Embryonic facial prominence (tissue), 1 donor: ENCODE measurements around the gene GJC1.
A peak's percentile ranks its signal among the peaks of the same experiment; 100 is the strongest.

Experiments
- DNase-seq: peaks from one replicate; pipeline ENCODE4 v3.0.0-alpha.2; 2016; ENCODE audit errors: extremely low spot score

Gene GJC1

DNA sequence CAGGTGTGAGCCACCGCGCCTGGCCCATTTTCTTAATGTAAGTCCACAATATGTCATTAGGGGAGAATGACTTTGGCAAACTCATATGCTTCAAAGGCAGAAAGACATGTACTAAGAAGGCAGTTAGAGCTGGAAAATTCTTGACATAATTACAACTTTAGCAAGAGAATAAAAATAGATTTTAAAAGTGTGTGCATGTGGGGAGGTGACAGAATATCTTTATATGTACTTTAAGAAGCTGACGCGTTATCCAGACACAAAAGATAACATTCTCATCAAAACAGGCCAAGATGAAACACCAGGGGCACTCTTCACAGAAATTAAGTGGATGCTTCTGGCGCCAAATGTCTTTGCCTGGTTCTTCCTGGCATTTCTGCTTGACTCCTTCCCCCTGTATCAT is 28.2 kb downstream of the GJC1 start:
- DNase-seq = no peak

DNA sequence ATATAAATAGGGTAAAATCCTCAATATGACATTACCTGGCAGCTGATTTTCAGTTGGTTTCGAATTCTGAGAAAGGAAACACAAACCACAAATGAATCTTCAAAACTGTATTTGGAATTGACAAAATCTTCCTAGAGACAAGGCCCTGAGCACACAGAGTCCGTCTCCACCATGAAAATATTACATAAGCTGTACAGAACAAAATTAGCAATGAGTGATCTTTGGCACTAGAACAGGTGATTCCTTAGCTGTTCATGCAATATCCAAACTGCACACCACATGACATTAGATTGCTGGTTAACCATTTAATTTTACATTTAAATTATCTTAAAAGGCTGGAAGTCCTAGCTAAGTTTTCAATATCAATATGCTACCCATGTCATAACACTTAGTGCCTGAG is 31.7 kb downstream of the GJC1 start:
- DNase-seq = no peak

DNA sequence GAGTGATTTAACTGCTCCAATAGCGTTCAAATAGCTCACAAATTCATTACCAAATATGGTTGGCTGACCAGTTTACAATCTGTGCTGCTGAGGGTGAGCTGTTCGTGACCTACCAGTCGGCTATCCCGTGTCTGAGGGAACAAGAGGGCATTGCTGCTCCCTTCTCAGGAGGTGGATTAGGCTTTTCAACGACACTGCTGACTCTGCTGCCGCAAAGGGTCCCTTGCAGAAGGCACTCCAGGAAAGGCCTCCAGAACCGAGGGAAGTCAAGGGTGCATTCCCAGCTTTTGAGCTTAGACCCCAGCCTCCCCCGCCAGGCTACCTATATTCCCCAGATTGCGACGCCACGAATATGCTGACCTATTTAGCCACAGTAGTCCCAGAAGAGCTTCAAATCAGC is 32.3 kb downstream of the GJC1 start:
- no peak for DNase-seq

DNA sequence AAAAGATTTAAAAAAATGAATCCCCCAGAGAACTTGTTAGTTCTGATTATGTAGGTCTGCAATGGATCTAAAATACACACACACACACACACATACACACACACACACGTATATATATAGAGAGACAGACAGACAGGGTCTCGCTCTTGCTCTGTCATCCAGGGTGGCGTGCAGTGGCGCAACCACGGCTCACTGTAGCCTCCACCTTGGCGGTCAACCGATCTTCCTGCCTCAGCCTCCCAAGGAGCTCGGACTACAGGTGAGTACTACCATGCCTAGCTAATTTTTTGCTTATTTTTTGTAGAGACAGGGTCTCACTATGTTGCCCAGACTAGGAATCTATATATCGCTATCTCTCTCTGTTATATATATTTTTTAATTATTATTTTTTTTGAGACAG is 33.4 kb downstream of the GJC1 start:
- no peak for DNase-seq

DNA sequence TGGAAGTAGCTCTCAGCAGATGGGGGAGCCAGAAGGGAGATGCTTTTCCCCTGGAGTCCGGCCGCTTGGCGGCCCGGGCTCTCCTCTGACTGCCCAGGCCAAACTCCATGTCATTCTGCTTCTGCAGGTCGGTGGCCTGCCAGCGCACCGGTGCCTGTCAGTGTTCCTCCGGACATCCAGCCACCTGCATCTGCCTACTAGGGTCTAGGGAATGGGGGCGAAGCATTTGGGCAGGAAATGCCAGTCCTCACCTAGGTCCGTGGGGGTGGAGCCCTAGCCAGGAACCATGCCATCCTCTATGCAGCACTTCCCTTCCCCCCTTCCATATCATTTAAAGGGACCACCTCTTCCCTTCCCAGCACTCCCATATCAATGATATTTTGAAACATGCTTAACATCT is 34.2 kb downstream of the GJC1 start:
- DNase-seq = no peak

DNA sequence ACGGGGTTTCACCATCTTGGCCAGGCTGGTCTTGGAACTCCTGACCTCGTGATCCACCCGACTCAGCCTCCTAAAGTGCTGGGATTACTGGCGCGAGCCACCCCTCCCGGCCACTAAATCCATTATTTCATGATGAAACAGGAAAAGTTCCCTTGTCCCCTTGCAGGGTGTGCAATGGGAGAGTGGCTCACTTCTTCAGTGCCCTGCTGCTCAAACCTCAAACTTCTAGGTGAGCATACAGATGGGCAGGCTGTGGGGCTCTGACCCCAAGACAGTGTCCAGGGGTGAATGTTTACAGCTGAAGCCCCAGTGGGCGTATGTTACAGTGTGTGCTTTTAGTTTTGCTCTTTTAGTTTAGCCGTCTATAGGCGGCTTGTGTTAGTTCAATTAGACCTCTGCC is 34.7 kb downstream of the GJC1 start:
- no peak for DNase-seq

DNA sequence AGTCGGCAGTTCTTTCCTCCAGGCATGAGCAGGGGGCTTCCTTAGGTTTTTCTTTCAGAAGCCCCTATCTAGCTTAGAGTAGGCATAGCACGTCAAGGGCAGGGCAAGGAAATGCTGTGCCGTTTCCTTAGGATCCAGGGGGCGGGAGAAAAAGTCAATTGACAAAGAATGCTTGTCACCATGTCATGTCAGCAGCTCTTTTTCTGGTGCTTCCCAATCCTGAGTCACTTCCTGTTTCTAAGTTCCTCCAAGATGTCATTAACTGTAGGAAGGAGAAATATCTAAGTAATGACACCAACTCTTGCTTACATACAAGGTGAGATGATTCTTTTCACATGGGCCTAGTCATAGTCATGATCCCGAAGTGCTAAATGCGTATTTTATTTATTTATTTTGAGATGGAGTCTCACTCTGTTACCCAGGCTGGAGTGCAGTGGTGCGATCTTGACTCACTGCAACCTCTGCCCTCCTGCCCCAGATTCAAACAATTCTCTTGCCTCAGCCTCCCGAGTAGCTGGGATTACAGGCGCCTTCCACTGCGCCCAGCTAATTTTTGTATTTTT is 35.2 kb downstream of the GJC1 start:
- no peak for DNase-seq

DNA sequence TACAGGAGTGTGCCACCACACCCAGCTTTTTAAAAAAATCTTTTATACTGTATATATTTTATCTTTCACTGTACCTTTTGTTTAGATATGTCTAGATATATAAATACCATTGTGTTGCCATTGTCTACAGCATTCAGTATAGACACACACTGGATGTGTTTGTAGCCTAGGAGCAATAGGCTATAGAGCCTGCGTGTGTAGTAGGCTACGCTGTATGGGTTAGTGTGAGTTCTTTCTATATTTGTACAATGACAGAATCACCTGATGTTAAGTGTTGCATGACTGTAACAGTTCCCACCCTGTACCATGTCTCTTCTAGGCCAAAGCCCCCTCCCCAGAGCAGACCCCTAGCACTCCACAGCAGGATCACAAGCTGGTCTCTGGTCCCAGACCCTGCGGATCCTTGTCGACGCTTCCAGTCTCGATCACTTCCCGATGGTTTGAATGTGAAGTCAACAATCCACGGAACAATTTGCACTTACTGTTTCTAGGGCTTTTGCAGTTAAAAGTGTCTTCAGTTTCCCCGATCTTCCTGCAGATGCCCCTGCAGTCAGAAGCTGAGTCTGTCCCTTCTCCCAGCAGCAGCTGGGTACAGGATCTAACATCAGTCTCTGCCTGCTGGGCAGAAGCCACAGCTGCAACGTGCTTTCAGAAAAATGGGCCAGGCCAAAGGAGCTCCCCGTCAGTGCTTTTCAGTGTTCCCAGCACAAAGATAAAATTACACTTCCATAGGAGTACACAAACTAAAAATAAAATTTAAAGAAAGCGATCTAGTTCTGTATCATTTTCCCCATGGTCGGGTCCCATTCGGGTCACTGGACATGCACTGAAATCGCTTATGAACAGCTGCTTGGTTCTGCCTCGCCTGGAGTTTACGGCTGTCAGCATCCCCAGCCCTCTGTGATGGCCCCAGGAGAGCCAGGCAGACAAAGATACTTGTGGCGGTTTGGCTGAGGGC is 35.9 kb downstream of the GJC1 start:
- no peak for DNase-seq

DNA sequence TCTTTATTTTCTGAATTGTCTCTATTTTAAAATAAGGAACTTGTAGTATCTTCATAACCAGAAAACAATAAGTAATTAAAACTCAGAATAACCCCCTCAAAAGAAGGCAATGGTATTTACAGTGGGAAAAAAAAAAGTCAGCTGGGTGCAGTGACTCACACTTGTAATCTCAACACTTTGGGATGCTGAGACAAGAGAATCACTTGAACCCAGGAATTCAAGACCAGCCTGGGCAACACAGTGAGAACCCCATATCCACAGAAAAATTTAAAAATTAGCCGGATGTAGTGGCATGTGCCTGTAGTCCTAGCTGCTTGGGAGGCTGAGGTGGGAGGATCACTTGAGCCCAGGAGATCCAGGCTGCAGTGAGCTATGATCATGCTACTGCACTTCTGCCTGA is 37.8 kb downstream of the GJC1 start:
- no peak for DNase-seq

DNA sequence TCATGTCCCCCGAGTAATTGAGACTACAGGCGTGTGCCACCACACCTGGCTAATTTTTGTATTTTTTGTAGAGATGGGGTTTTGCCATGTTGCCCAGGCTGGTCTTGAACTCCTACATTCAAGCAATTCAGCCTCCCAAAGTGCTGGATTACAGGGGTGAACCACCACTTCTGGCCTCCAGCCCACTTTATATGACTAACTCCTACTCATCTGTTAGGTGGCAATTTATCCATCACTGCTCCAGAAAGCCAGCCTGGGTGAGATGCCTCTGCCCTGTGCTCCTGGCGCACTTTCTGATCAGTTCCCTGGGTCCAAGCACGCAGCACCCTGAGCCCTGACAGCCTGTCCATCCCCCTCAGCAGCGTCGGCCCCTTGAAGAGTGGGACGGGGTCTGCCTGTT is 41.9 kb downstream of the GJC1 start:
- no peak for DNase-seq

DNA sequence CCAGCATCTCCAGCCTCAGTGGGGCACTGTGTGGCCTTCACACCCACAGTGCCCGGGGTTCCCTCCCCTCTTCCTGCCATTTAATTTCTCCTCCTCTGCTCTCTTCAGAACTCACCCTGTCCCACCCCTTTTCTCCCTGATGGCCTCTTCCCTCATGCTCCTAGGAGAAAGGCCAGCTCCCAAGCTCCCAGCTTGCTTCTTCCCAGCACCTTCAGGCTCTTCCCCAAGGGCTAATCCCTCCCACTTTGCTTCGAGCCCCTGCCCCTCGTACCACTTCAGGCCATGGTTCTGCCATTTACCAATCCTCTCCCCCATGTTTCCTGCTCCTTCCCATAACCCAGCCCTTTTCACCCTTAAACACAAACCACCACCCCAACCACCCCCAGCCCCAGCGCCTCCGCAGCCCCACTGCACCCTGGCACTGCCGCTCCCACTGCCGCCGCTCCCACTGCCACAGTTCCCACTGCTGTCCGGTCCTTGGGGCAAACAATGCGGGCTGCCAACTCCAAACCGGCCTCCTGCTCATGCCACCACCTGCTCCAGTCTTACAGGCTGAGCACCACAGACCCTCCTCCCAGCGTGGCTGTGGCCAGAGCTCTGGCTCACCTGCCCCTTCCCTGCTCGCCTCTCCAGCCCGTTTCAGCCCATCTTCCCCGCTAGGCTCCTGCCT is 42.7 kb downstream of the GJC1 start:
- DNase-seq = no peak

DNA sequence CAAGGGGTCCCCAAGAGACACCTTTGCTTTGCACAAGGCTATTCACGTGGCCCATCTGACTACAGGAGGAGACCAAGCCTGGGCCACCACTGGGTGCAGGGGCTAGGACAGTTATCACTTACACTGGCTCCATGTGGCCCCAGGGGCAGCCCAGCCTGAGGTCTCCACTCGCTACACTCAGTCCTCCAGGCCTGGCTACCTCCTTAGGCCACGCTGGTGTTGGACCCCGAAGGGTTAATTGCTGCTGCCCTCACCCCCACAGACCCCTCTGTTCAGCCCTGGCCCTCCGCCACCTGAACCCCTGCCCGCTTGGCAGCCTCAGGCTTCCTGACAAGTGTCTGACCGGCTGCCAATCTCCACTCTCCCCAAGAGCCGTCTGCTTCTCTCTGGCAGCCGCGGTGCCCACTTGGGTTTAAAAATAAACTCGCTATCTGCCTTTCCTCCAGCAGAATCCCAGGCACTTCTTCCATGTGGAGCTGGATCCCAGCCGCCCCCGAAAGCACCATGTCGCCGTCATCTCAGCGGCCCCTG is 43.5 kb downstream of the GJC1 start:
- DNase-seq = no peak

DNA sequence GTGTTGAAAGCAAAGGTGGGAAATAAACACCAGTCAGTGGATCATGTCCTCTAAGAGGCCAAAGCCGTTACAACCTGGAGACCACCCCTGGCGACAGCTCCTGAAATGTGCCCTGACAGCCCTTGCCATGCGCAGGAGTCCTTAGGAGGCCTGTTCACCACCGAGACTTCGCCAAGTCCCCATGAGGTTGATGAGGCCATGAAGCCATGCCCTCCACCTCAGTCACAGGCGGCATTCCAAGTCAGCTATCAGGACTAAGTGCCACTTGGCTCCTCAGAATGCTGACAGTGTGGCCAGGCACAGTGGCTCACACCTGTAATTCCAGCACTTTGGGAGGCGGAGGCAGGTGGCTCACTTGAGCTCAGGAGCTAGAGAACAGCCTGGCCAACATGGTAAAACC is 44.2 kb downstream of the GJC1 start:
- DNase-seq = no peak

DNA sequence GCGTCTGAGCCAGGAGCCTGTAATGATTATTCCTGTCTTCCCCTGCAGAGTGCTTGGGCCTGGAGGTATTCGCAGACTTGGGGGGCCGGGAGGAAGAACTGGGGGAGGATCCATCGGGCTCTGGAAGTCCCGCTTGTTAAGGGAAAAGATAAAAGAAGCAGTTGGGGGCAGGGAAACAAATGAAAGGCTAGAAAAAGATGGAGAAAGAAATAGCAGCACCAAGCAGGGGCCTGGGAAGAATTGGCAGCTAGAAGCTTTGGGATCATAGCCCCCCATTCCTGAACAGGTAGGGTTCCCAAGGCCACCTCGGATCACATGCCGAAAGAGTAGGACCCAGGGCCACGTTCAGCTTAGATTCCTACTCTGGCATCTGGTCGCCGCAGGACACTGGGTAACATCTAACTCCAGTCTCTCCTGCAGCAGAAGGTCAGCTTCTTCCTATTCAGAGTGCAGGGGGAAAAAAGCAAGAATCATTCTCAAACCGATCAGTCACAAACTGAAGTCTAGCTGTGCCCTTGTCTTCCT is 47.7 kb downstream of the GJC1 start:
- no peak for DNase-seq

DNA sequence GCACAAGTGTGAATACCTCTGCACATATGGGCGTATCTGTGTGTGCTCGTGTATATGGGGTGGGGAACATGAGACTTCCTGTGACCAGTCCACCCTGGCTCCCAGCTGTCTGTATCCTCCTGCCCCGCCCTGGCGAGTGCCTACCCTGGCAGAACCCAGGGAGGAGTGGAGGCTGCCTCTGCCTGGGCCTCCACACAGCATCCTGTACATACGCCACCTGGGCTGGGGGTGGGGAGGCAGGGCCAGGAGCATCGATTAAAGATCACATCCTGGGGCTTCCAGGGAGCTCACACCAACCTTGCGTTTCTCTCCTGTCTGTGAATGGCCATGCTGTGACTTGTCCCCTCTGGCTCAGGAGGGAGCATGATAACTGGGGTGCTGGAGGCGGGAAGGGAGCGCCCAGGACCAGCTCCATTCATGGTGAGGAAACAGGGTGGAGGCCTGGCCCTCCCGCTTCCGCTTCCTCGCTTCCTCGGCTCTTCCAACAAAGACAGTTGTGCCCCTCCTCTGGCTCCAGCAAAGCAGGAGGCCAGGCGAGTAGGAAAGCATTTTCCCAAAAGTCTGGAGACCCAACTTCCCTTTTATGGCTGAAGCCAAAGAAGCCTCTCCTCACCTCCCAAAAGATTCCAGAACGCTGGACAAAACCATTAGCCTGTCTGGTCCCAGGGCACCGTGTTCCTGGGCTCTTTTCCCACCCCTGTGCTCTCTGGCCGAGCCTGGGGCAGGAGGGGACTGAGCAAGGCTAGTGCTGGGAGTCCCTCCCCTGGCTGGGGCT is 48.3 kb downstream of the GJC1 start:
- no peak for DNase-seq

DNA sequence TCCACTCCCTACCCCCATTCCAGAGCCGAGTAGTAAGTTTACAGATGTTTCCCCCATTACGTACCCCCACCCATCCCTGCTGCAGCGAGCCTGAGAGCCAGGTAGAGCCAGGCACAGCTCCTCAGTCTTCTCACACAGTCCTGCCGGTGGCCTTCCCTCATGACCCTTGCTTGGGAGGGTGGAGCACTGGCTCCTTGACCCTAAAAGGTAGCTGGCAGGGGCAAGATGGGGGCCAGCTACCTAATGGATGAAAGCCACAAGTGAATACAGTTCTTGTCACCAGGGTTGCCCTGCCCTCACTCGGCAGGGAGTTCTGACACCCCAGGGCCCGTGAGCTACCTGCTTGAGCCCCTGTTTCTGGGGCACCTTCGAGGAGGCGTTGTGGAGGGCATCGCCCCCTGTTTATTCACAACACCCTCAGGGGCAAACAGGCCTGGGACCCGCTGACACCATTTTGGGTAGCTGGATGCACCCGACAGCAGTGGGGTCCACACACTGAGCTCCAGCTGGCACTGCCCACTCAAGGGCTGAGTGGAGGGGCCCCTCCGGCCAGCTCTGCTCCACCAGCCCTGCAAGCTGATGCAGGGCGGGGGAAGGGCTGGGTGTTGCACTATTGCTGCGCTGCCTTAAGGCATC is 49.1 kb downstream of the GJC1 start:
- no peak for DNase-seq

DNA sequence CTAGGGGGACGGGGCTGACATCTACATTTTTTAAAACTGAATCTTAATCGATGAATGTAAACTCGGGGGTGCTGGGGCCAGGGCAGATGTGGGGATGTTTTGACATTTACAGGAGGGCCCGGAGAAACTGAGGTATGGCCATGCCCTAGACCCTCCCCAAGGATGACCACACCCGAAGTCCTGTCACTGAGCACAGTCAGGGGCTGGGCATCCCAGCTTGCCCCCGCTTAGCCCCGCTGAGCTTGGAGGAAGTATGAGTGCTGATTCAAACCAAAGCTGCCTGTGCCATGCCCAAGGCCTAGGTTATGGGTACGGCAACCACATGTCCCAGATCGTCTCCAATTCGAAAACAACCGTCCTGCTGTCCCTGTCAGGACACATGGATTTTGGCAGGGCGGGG is 49.9 kb downstream of the GJC1 start:
- no peak for DNase-seq

DNA sequence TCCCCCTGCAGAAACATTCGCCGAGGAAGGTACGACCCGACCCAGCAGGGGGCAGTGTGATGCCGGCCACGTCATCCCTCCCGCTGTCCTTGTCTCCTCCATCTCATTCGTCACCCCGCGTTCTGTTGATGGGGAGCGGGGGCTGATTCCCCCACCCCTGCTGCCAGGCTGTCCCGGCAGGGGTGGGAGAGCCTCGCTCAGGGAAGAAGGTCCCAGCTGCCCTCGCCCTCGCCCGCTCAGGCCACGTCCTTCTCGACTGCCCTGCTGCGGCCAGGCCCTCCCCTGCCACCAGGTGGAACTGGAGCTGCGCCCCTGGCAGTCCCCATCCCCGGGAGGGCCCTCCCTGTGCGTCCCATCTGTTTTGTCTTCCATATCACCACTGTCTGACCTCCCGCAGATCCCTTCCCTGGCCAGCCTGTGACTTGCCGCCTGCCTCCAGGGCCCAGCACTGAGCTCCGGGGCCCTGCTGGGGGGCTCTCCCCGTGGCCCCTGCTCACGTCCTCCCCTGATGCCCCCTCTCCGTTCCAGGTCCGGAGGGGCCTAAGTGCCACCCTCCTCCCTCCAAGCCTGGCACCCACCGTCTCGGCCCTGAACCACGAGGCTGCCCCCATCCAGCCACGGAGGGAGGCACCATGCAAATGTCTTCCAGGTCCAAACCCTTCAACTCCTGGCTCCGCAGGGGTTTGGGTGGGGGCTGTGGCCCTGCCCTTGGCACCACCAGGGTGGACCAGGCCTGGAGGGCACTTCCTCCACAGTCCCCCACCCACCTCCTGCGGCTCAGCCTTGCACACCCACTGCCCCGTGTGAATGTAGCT is 50.7 kb downstream of the GJC1 start:
- DNase-seq = peak; percentile 76

DNA sequence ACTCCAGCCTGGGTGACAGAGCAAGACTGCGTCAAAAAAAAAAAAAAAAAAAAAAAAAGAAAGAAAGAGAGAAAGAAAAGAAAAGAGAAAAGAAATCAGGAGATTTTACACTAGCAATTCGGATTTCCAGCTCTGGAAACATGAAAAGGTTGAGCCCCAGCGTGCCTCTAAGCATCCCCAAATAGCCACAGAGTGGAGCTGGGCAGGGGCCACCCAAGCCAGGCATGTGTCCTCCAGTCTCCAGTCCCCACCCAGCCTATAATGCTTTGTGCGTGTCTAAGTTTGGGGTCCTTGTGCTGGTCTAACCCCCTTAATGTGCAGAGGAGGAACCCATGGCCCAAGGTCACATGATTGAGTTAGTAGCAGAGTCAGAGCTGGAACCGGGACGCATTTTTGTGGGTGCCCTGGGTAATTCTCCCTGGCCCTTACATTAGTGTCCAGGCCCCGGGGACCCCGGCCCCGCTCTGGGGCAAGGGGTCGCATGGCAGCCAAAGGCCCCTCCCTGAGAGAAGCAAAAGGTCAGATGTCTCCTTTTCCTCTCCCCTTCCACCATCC is 51.4 kb downstream of the GJC1 start:
- DNase-seq = no peak
